Testis (tissue), 3 donors: ENCODE results near the gene ELFN1. TPM values are rescaled to one million over a fixed set of nuclear protein-coding genes. Genes with fewer than 3 reads are reported as not detected.

ENCODE experiments used
- DNase-seq: peaks from one replicate; pipeline ENCODE4 v3.0.0-alpha.2; 2019
- H3K27ac ChIP-seq, 2 donors: fragments of 200-600 bp; sonication (generic); one replicate each; pipeline ENCODE4 v1.5.1; 2019
- H3K27me3 ChIP-seq: fragments of 200-600 bp; sonication (generic); one replicate; pipeline ENCODE4 v1.5.1; 2019
- H3K36me3 ChIP-seq: fragments of 200-600 bp; sonication (generic); one replicate; pipeline ENCODE4 v1.5.1; 2017; ENCODE audit warnings: low read depth; ENCODE audit errors: missing control alignments
- H3K4me1 ChIP-seq: fragments of 200-600 bp; sonication (generic); one replicate; pipeline ENCODE4 v1.5.1; 2019
- H3K4me3 ChIP-seq, 2 donors: fragments of 200-600 bp; sonication (generic); one replicate each; pipeline ENCODE4 v1.5.1; 2017 to 2019
- H3K9me3 ChIP-seq: fragments of 200-600 bp; sonication (generic); one replicate; pipeline ENCODE4 v1.5.1; 2017
- POLR2A ChIP-seq: fragments of 450-650 bp; IDR thresholded peaks from one replicate; pipeline ENCODE4 v1.6.1; 2017; ENCODE audit warnings: antibody characterized with exemption, mild to moderate bottlenecking, moderate library complexity
- WGBS, 2 donors: methylation state at CpG; one replicate each; pipeline ENCODE4 v1.1.5; 2018; 5-methylcytosine and 5-hydroxymethylcytosine counted together
- intact Hi-C: fragments of 100-400 bp; cut with DNase I; formaldehyde crosslinking; loops from one replicate; pipeline ENCODE4 v1.15.1; 2023; ENCODE audit warnings: low total_unique reads
- polyA plus RNA-seq: library from polyadenylated mRNA; stranded (reverse); fragments of 350-450 nt; fragmentation: Illumina TruSeq; extraction: RNeasy Lipid Tissue Mini Kit (QIAGEN cat#74804); gene quantifications from one replicate; pipeline ENCODE4 v1.2.3, GENCODE V29; 2014; ENCODE audit warnings: low read depth, low replicate concordance; ENCODE audit not compliant: insufficient read depth
- total RNA-seq, 2 donors: library from RNA; depleted of rRNA; stranded (reverse); fragments of >200 nt; gene quantifications; one replicate each; pipeline ENCODE4 v1.2.3, GENCODE V29; 2016
- TF ChIP-seq, protein P1 (sequence below), 3 experiments: fragments of 450-650 bp in 2 of 3; fragments of 200-600 bp in 1 of 3; sonication (generic) in 1 of 3; IDR thresholded peaks; one replicate each; pipeline ENCODE4 v1.5.1; 2016 to 2019; ENCODE audit warnings: antibody characterized with exemption in 3 of 3, mild to moderate bottlenecking in 2 of 3, moderate library complexity in 1 of 3

ELFN1 gene
- total and polyA plus RNA-seq, 3 donors from 2014 or later = 2.3 to 3.2 (median 2.8) TPM

DNA sequence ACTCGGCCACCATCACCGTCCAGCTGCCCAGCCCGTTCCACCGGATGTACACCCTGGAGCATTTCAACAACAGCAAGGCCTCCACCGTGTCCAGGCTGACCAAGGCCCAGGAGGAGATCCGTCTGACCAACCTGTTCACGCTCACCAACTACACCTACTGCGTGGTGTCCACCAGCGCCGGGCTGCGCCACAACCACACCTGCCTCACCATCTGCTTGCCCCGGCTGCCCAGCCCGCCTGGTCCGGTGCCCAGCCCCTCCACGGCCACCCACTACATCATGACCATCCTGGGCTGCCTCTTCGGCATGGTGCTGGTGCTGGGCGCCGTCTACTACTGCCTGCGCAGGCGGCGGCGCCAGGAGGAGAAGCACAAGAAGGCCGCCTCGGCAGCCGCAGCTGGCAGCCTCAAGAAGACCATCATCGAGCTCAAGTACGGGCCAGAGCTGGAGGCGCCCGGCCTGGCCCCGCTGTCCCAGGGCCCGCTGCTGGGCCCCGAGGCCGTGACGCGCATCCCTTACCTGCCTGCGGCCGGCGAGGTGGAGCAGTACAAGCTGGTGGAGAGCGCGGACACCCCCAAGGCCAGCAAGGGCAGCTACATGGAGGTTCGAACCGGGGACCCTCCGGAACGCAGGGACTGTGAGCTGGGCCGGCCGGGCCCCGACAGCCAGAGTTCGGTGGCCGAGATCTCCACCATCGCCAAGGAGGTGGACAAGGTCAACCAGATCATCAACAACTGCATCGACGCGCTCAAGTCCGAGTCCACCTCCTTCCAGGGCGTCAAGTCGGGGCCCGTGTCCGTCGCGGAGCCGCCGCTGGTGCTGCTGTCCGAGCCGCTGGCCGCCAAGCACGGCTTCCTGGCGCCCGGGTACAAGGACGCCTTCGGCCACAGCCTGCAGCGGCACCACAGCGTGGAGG, 75.8 kb downstream of the ELFN1 start:
- intact Hi-C loops = no loop called here
- no peak for DNase-seq
- H3K9me3 ChIP-seq = no peaks in the 10 kb centered on the region
- 68 to 94% methylated on average over 17 to 72 of the region's 72 CpGs for WGBS, 2 donors
- TF ChIP-seq, protein P1, sequence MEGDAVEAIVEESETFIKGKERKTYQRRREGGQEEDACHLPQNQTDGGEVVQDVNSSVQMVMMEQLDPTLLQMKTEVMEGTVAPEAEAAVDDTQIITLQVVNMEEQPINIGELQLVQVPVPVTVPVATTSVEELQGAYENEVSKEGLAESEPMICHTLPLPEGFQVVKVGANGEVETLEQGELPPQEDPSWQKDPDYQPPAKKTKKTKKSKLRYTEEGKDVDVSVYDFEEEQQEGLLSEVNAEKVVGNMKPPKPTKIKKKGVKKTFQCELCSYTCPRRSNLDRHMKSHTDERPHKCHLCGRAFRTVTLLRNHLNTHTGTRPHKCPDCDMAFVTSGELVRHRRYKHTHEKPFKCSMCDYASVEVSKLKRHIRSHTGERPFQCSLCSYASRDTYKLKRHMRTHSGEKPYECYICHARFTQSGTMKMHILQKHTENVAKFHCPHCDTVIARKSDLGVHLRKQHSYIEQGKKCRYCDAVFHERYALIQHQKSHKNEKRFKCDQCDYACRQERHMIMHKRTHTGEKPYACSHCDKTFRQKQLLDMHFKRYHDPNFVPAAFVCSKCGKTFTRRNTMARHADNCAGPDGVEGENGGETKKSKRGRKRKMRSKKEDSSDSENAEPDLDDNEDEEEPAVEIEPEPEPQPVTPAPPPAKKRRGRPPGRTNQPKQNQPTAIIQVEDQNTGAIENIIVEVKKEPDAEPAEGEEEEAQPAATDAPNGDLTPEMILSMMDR (IDR thresholded peaks at IDR 0.05) = no peak
- TF ChIP-seq POLR2A = no peak
- H3K4me1 ChIP-seq = peaks cover 15% of the 10 kb centered on the region
- no peak overlapping the region for H3K27ac ChIP-seq
- H3K4me3 ChIP-seq = no peak overlapping the region
- no peaks in the 10 kb centered on the region for H3K36me3 ChIP-seq
- no peaks in the 10 kb centered on the region for H3K27me3 ChIP-seq

DNA sequence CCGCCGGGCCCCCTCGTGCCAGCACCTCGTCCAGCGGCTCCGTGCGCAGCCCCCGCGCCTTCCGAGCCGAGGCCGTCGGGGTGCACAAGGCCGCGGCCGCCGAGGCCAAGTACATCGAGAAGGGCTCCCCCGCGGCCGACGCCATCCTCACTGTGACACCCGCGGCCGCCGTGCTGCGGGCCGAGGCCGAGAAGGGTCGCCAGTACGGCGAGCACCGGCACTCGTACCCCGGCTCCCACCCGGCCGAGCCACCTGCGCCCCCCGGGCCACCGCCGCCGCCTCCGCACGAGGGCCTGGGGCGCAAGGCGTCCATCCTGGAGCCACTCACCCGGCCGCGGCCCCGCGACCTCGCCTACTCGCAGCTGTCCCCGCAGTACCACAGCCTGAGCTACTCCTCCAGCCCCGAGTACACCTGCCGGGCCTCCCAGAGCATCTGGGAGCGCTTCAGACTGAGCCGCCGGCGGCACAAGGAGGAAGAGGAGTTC, 76.5 kb downstream of the ELFN1 start:
- DNase-seq = no peak
- intact Hi-C loops = no loop called here
- 87 to 91% methylated on average over 14 to 60 of the region's 60 CpGs for WGBS, 2 donors
- H3K27ac ChIP-seq = no peak overlapping the region
- H3K27me3 ChIP-seq = no peaks in the 10 kb centered on the region
- TF ChIP-seq, protein P1 (IDR thresholded peaks at IDR 0.05) = no peak
- TF ChIP-seq POLR2A = no peak
- H3K9me3 ChIP-seq = no peaks in the 10 kb centered on the region
- H3K4me3 ChIP-seq = no peak overlapping the region
- H3K4me1 ChIP-seq = peaks cover 15% of the 10 kb centered on the region
- no peaks in the 10 kb centered on the region for H3K36me3 ChIP-seq

DNA sequence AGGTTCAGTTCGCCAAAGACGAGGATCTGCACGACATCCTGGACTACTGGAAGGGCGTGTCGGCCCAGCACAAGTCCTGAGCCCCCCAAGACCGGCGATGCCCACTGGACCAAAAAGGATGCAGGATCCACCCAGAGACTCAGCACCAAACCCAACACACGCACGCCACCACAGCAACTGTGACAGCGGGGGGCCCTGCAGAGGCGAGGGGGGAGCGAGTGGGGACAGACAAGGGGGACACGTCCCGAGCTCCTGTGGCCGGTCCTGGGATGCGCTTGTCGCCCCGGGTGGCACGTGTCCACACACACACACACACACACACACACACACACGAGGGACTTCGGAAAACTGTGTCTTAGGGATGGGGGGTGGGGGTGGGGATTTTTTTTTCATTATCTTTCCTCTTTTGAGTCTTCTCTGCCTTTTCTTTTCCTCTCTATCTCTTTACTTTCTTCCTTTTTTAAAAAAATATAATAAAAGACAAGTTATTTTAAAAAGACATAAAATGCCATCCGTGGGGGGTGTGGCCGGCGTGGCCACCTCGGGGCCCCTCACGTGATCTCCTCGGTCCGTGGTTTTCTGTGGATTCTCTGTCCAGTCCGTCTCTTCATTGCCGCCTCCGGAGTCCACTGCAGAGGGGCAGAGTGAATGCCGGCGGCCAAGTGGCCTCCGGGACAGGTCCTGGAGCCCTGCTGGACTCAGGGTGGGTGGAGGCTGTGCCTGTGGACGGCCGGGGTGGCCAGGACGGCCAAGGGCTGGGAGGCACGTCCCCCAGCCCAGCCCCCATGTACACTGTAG, 77.1 kb downstream of the ELFN1 start:
- Histone ChIP-seq H3K4me3 (no peak overlapping the region), H3K9me3 (no peaks in the 10 kb centered on the region), H3K4me1 (peaks cover 15% of the 10 kb centered on the region), H3K36me3 (no peaks in the 10 kb centered on the region), H3K27ac (no peak overlapping the region), H3K27me3 (no peaks in the 10 kb centered on the region)
- 67 to 70% methylated on average over 27 to 37 of the region's 38 CpGs for WGBS, 2 donors
- DNase-seq = no peak
- TF ChIP-seq, protein P1 (IDR thresholded peaks at IDR 0.05) = no peak
- no peak for TF ChIP-seq POLR2A
- intact Hi-C loops = no loop called here

DNA sequence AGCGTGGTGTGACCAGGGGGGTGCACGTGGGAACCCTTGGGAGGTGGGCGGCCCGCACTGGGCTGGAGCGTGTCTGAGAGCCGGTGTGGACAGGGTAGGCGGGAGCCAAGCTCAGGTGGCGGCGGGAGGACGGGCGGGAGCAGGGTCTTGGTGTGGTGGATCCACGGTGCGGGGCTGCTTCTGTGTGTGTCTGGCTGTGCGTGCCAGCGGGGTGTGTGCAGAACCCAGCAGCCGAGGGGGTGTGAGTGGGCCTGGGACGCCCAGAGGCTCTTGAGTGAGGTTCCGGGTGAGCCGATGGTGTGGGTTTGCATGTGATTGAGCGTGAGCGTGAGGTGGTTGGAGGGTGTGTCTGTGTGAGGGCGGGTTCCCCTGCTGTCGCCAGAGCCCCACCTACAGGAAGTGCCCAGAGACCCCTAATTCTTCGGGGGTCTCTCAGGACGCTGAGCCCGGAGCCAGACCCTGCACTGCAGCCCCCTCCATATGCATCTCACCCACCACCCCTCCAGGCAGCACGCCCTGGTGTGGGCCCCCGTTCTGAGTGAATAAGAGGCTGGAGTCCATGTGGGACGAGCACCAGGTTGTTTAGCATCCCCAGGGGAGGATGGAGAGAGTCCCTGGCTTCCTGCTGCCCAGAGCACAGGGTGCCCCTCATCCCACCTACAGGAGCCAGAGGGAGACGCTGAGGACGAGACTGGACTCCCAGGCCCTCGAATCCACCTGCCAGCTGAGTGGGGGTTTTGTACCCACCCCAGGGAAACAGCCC, 78.2 kb downstream of the ELFN1 start:
- Histone ChIP-seq H3K27me3 (no peaks in the 10 kb centered on the region), H3K9me3 (no peaks in the 10 kb centered on the region), H3K27ac (no peak overlapping the region), H3K4me3 (no peak overlapping the region), H3K4me1 (peaks cover 15% of the 10 kb centered on the region), H3K36me3 (no peaks in the 10 kb centered on the region)
- WGBS, 2 donors = 32 to 50% methylated on average over 16 to 31 of the region's 32 CpGs
- TF ChIP-seq, protein P1 (IDR thresholded peaks at IDR 0.05) = no peak
- no peak for TF ChIP-seq POLR2A
- intact Hi-C loops = no loop called here
- DNase-seq = peak; percentile 50
